ENCODE results near the gene ATP9B.
"Not testable (repeated sequence)": the region's sequence is repeated elsewhere in the genome, so short reads cannot be mapped to it uniquely, and the experiment has no call there.

The ATP9B gene

GRCh38 chr18:79283131-79283810 is 214.1 kb downstream of the ATP9B start:
- H3K27ac ChIP-seq: no peak overlapping the region

GRCh38 chr18:79283929-79284328 is 214.7 kb downstream of the ATP9B start:
- no peak for TF ChIP-seq CTCF (conservative IDR thresholded peaks at IDR 0.05)
- no peak for TF ChIP-seq ZFX (IDR thresholded peaks at IDR 0.05)

More at GRCh38 chr18:79283131-79283810, 214.1 kb downstream of the ATP9B start:
- TF ChIP-seq ZFX (IDR thresholded peaks at IDR 0.05): no peak

GRCh38 chr18:79285191-79285590 is 216.0 kb downstream of the ATP9B start:
- not testable (repeated sequence) for H3K27ac ChIP-seq

More at GRCh38 chr18:79283929-79284328, 214.7 kb downstream of the ATP9B start:
- H3K27ac ChIP-seq: no peak overlapping the region

GRCh38 chr18:79290409-79290808 is 221.2 kb downstream of the ATP9B start:
- H3K27ac ChIP-seq: not testable (repeated sequence)

- no peak overlapping the region for H3K27ac ChIP-seq
- TF ChIP-seq CTCF (conservative IDR thresholded peaks at IDR 0.05) (no peak), ZFX (IDR thresholded peaks at IDR 0.05) (no peak)
Measured at GRCh38 chr18:79290876-79291275, 221.7 kb downstream of the ATP9B start.

- no peak overlapping the region for H3K27ac ChIP-seq
- TF ChIP-seq CTCF (conservative IDR thresholded peaks at IDR 0.05) (no peak), ZFX (IDR thresholded peaks at IDR 0.05) (no peak)
Measured at GRCh38 chr18:79294235-79294634, 225.0 kb downstream of the ATP9B start.

GRCh38 chr18:79299272-79299671 is 230.1 kb downstream of the ATP9B start:
- TF ChIP-seq ZFX (IDR thresholded peaks at IDR 0.05) (no peak), CTCF (conservative IDR thresholded peaks at IDR 0.05) (no peak)
- no peak overlapping the region for H3K27ac ChIP-seq

GRCh38 chr18:79299711-79300110 is 230.5 kb downstream of the ATP9B start:
- TF ChIP-seq CTCF (conservative IDR thresholded peaks at IDR 0.05): no peak
- TF ChIP-seq ZFX (IDR thresholded peaks at IDR 0.05): no peak
- no peak overlapping the region for H3K27ac ChIP-seq

- TF ChIP-seq ZFX (IDR thresholded peaks at IDR 0.05): no peak
- TF ChIP-seq CTCF (conservative IDR thresholded peaks at IDR 0.05): no peak
Measured at GRCh38 chr18:79300413-79300812, 231.2 kb downstream of the ATP9B start.

More at GRCh38 chr18:79300413-79300812, 231.2 kb downstream of the ATP9B start:
- H3K27ac ChIP-seq: no peak overlapping the region
